Neural progenitor cell (in vitro differentiated cells): ENCODE measurements around the gene ZNF618. TPM values are rescaled to one million over a fixed set of nuclear protein-coding genes. Genes with fewer than 3 reads are reported as not detected.

Experiments
- DNase-seq: peaks from one replicate; pipeline ENCODE4 v3.0.0-alpha.2; 2016; ENCODE audit warnings: low spot score
- H2AFZ ChIP-seq: fragments of 200-600 bp; sonication (generic); replicated peaks from 2 replicates; pipeline ENCODE4 v1.6.1; 2016; ENCODE audit warnings: antibody characterized with exemption
- H3F3A ChIP-seq: fragments of 200-600 bp; sonication (generic); 2 replicates; pipeline ENCODE4 v1.6.1; 2016; ENCODE audit warnings: antibody characterized with exemption, low read depth
- H3K27ac ChIP-seq: fragments of 200-600 bp; sonication (generic); 2 replicates; pipeline ENCODE4 v1.5.1; 2016; ENCODE audit warnings: mild to moderate bottlenecking
- H3K27me3 ChIP-seq: fragments of 200-600 bp; sonication (generic); 2 replicates; pipeline ENCODE4 v1.6.1; 2016; ENCODE audit warnings: mild to moderate bottlenecking, moderate library complexity
- H3K36me3 ChIP-seq: fragments of 200-600 bp; sonication (generic); 2 replicates; pipeline ENCODE4 v1.5.1; 2016
- H3K4me1 ChIP-seq: fragments of 200-600 bp; sonication (generic); 2 replicates; pipeline ENCODE4 v1.6.1; 2016; ENCODE audit warnings: mixed run types
- H3K4me2 ChIP-seq: fragments of 200-600 bp; sonication (generic); 2 replicates; pipeline ENCODE4 v1.6.1; 2016
- H3K4me3 ChIP-seq: fragments of 200-600 bp; sonication (generic); 2 replicates; pipeline ENCODE4 v1.5.1; 2016
- H3K79me2 ChIP-seq: fragments of 200-600 bp; sonication (generic); 2 replicates; pipeline ENCODE4 v1.6.1; 2016; ENCODE audit warnings: low read depth
- H3K9ac ChIP-seq: fragments of 200-600 bp; sonication (generic); 2 replicates; pipeline ENCODE4 v1.6.1; 2016
- H3K9me3 ChIP-seq: fragments of 200-600 bp; sonication (generic); 2 replicates; pipeline ENCODE4 v1.5.1; 2016; ENCODE audit warnings: low read depth
- H4K20me1 ChIP-seq: fragments of 200-600 bp; sonication (generic); 2 replicates; pipeline ENCODE4 v1.6.1; 2016; ENCODE audit warnings: low read depth
- H3K27ac Mint-ChIP-seq: 3 replicates; pipeline ENCODE4 v1.8.0; 2021; ENCODE audit warnings: mixed read lengths
- H3K27me3 Mint-ChIP-seq: 2 replicates; pipeline ENCODE4 v1.8.0; 2022; ENCODE audit warnings: low read depth, mild to moderate bottlenecking, inconsistent platforms, moderate library complexity, mixed read lengths; ENCODE audit not compliant: insufficient read depth
- H3K36me3 Mint-ChIP-seq: 3 replicates; pipeline ENCODE4 v1.8.0; 2021; ENCODE audit warnings: mixed read lengths
- H3K4me1 Mint-ChIP-seq: 3 replicates; pipeline ENCODE4 v1.8.0; 2021; ENCODE audit warnings: mixed read lengths
- H3K4me3 Mint-ChIP-seq: 3 replicates; pipeline ENCODE4 v1.8.0; 2021; ENCODE audit warnings: mild to moderate bottlenecking, moderate library complexity, mixed read lengths
- H3K9me3 Mint-ChIP-seq: 3 replicates; pipeline ENCODE4 v1.8.0; 2020; ENCODE audit warnings: mixed read lengths
- CTCF ChIP-seq: fragments of 200-600 bp; sonication (generic); IDR thresholded peaks from 2 replicates; pipeline ENCODE4 v1.5.1; 2017; ENCODE audit warnings: antibody characterized with exemption, mild to moderate bottlenecking
- EZH2 ChIP-seq: fragments of 200-600 bp; sonication (generic); IDR thresholded peaks from 2 replicates; pipeline ENCODE4 v1.6.1; 2017; ENCODE audit warnings: antibody characterized with exemption, mild to moderate bottlenecking, moderate library complexity
- EZH2phosphoT487 ChIP-seq: fragments of 200-600 bp; sonication (generic); IDR thresholded peaks from 2 replicates; pipeline ENCODE4 v1.6.1; 2017; ENCODE audit warnings: antibody characterized with exemption
- total RNA-seq: library from RNA; depleted of rRNA; stranded (reverse); fragments of >200 nt; gene quantifications from 2 replicates; pipeline ENCODE4 v1.2.3, GENCODE V29; 2015; ENCODE audit warnings: low replicate concordance

ZNF618 gene
- total RNA-seq, 1 donor from 2014 or later = 10.5 TPM

GRCh38 chr9:113885183-113886025, 9.3 kb downstream of the ZNF618 start:
- DNase-seq = no peak
- Mint-ChIP-seq H3K36me3 (peaks cover 38% of the 10 kb centered on the region), H3K4me3 (no peak overlapping the region), H3K27ac (no peak overlapping the region), H3K9me3 (peaks cover 17% of the 10 kb centered on the region), H3K4me1 (peaks cover 48% of the 10 kb centered on the region), H3K27me3 (no peaks in the 10 kb centered on the region)
- TF ChIP-seq EZH2phosphoT487 = no peak
- no peak for TF ChIP-seq EZH2
- TF ChIP-seq CTCF = no peak
- Histone ChIP-seq H3K9me3 (peaks cover 4% of the 10 kb centered on the region), H3K27me3 (no peaks in the 10 kb centered on the region), H2AFZ (no peak overlapping the region), H3K4me2 (no peak overlapping the region), H3K27ac (peak overlapping the region; percentile 23), H3K36me3 (peaks cover under 1% of the 10 kb centered on the region), H3K4me3 (no peak overlapping the region), H3K9ac (no peak overlapping the region), H3F3A (peaks cover 20% of the 10 kb centered on the region), H4K20me1 (peaks cover 77% of the 10 kb centered on the region), H3K4me1 (peaks cover 26% of the 10 kb centered on the region), H3K79me2 (peaks cover 100% of the 10 kb centered on the region)

GRCh38 chr9:113886026-113886369, 9.9 kb downstream of the ZNF618 start:
- no peak overlapping the region for H3K9ac ChIP-seq

GRCh38 chr9:113886466-113886865, 10.4 kb downstream of the ZNF618 start:
- peak; percentile 60 for DNase-seq
- Histone ChIP-seq H3K27me3 (no peaks in the 10 kb centered on the region), H3K4me1 (peaks cover 26% of the 10 kb centered on the region), H3K9me3 (peaks cover 12% of the 10 kb centered on the region), H4K20me1 (peaks cover 67% of the 10 kb centered on the region), H3K4me3 (no peak overlapping the region), H3F3A (peaks cover 20% of the 10 kb centered on the region), H3K9ac (no peak overlapping the region), H3K27ac (no peak overlapping the region), H3K4me2 (peak overlapping the region; percentile 59), H3K36me3 (peaks cover 10% of the 10 kb centered on the region), H2AFZ (no peak overlapping the region), H3K79me2 (peaks cover 98% of the 10 kb centered on the region)
- Mint-ChIP-seq H3K27me3 (no peaks in the 10 kb centered on the region), H3K4me1 (peaks cover 46% of the 10 kb centered on the region), H3K27ac (no peak overlapping the region), H3K36me3 (peaks cover 40% of the 10 kb centered on the region), H3K9me3 (peaks cover 28% of the 10 kb centered on the region), H3K4me3 (no peak overlapping the region)
- TF ChIP-seq EZH2phosphoT487 = no peak
- TF ChIP-seq CTCF = no peak
- no peak for TF ChIP-seq EZH2

More at GRCh38 chr9:113886026-113886369, 9.9 kb downstream of the ZNF618 start:
- no peak for TF ChIP-seq CTCF
- TF ChIP-seq EZH2 = no peak
- TF ChIP-seq EZH2phosphoT487 = no peak
- peaks cover 39% of the 10 kb centered on the region for H3K36me3 Mint-ChIP-seq
- DNase-seq = no peak
- H3K4me1 Mint-ChIP-seq = peaks cover 48% of the 10 kb centered on the region
- peak overlapping the region; percentile 23 for H3K27ac ChIP-seq
- H3K4me3 Mint-ChIP-seq = no peak overlapping the region
- no peak overlapping the region for H3K4me3 ChIP-seq
- peaks cover 71% of the 10 kb centered on the region for H4K20me1 ChIP-seq
- H3K79me2 ChIP-seq = peaks cover 100% of the 10 kb centered on the region
- peaks cover 26% of the 10 kb centered on the region for H3K4me1 ChIP-seq
- H3K27me3 Mint-ChIP-seq = no peaks in the 10 kb centered on the region
- peaks cover 10% of the 10 kb centered on the region for H3K9me3 ChIP-seq
- H3K36me3 ChIP-seq = peaks cover 7% of the 10 kb centered on the region
- no peaks in the 10 kb centered on the region for H3K27me3 ChIP-seq
- no peak overlapping the region for H2AFZ ChIP-seq
- peak overlapping the region; percentile 59 for H3K4me2 ChIP-seq
- peaks cover 20% of the 10 kb centered on the region for H3F3A ChIP-seq
- H3K27ac Mint-ChIP-seq = peak overlapping the region; percentile 27
- peaks cover 23% of the 10 kb centered on the region for H3K9me3 Mint-ChIP-seq
